H1 (cell line): Measurements from ENCODE around the gene TDRD1. TPM values are rescaled to one million over a fixed set of nuclear protein-coding genes. Genes with fewer than 3 reads are reported as not detected.

ENCODE experiments used
- CTCF ChIA-PET: fragments of 300-600 bp; sonication (Branson Sonifier 250); formaldehyde crosslinking; loops from one replicate; lab custom pipeline; 2021; ENCODE audit not compliant: partially characterized antibody; lab: Charles Lee
- POLR2A ChIA-PET: fragments of 300-600 bp; sonication (Branson Sonifier 250); formaldehyde crosslinking; loops from one replicate; lab custom pipeline; 2021; ENCODE audit warnings: inconsistent platforms; ENCODE audit not compliant: partially characterized antibody; lab: Charles Lee
- DNase-seq, 2 experiments: peaks; one replicate each; pipeline versions ENCODE4 v3.0.0 to v3.0.0-alpha.2; 2010 to 2022; ENCODE audit warnings: low spot score in 2 of 2, low read depth in 1 of 2, mixed read lengths in 1 of 2
- FAIRE-seq: peaks from 2 replicates; lab custom pipeline; 2011; peaks lifted over from hg19 to GRCh38; lab: Jason Lieb, UNC
- H2AFZ ChIP-seq: 2 replicates; pipeline ENCODE4 v1.8.1; 2012; ENCODE audit warnings: low read length, inconsistent platforms
- H2AK5ac ChIP-seq: 2 replicates; pipeline ENCODE4 v1.6.1; 2013; ENCODE audit warnings: low read depth, low read length
- H2BK120ac ChIP-seq: replicated peaks from 2 replicates; pipeline ENCODE3; 2013; ENCODE audit warnings: low read depth, low read length, inconsistent platforms
- H2BK12ac ChIP-seq: 2 replicates; pipeline ENCODE4 v1.6.1; 2013; ENCODE audit warnings: low read depth, low read length
- H2BK15ac ChIP-seq: 2 replicates; pipeline ENCODE4 v1.6.1; 2013; ENCODE audit warnings: low read length
- H2BK20ac ChIP-seq: 2 replicates; pipeline ENCODE4 v1.6.1; 2013; ENCODE audit warnings: low read length
- H2BK5ac ChIP-seq: 2 replicates; pipeline ENCODE4 v1.6.1; 2013; ENCODE audit warnings: low read depth, low read length
- H3K14ac ChIP-seq: 2 replicates; pipeline ENCODE4 v1.6.1; 2013; ENCODE audit warnings: inconsistent platforms; ENCODE audit not compliant: insufficient read length
- H3K18ac ChIP-seq: 2 replicates; pipeline ENCODE4 v1.6.1; 2013; ENCODE audit warnings: low read length; ENCODE audit errors: extremely low read depth
- H3K23ac ChIP-seq: 2 replicates; pipeline ENCODE4 v1.6.1; 2013; ENCODE audit warnings: inconsistent platforms; ENCODE audit not compliant: insufficient read length
- H3K23me2 ChIP-seq: 2 replicates; pipeline ENCODE4 v1.6.1; 2013; ENCODE audit warnings: low read depth, low read length
- H3K27ac ChIP-seq: 2 replicates; pipeline ENCODE4 v1.6.1; 2011; ENCODE audit warnings: low read depth, low read length, inconsistent platforms
- H3K27me3 ChIP-seq, 4 experiments: replicated peaks in 1 of 4; 1 replicate in 1 of 4; 2 replicates in 3 of 4; pipeline versions ENCODE4 v1.6.1 to v1.8.1; 2011 to 2013; ENCODE audit warnings: low read length in 3 of 4, mild to moderate bottlenecking in 3 of 4, inconsistent platforms in 2 of 4, mixed read lengths in 2 of 4, moderate library complexity in 1 of 4; ENCODE audit not compliant: control insufficient read depth in 3 of 4, insufficient read depth in 3 of 4; ENCODE audit errors: extremely low read depth in 1 of 4
- H3K36me3 ChIP-seq, 4 experiments: 2 replicates each; pipeline versions ENCODE4 v1.6.1 to v1.8.1; 2011 to 2013; ENCODE audit warnings: mild to moderate bottlenecking in 4 of 4, low read length in 3 of 4, moderate library complexity in 2 of 4, control low read depth in 1 of 4, inconsistent platforms in 1 of 4; ENCODE audit not compliant: insufficient read depth in 4 of 4, control insufficient read depth in 2 of 4
- H3K4ac ChIP-seq: replicated peaks from 2 replicates; pipeline ENCODE3; 2013; ENCODE audit warnings: low read length, low read depth, mixed read lengths, inconsistent platforms; ENCODE audit not compliant: insufficient read length
- H3K4me1 ChIP-seq, 4 experiments: replicated peaks in 1 of 4; 1 replicate in 1 of 4; 2 replicates in 3 of 4; pipeline versions ENCODE4 v1.6.1 to v1.8.1; 2011 to 2013; ENCODE audit warnings: low read length in 3 of 4, inconsistent platforms in 2 of 4, mixed read lengths in 1 of 4; ENCODE audit not compliant: insufficient read depth in 4 of 4, control insufficient read depth in 3 of 4
- H3K4me2 ChIP-seq, 2 experiments: 2 replicates each; pipeline versions ENCODE4 v1.6.1 to v1.8.1; 2011 to 2013; ENCODE audit warnings: low read depth in 2 of 2, low read length in 2 of 2, control low read depth in 1 of 2, inconsistent platforms in 1 of 2, mild to moderate bottlenecking in 1 of 2; ENCODE audit not compliant: insufficient read depth in 1 of 2
- H3K4me3 ChIP-seq, 4 experiments: fragments of 200-600, 300-600 bp in 1 of 4; sonication (generic), shearing (Covaris generic), sonication (Bioruptor Twin) in 1 of 4; 2 replicates each; pipeline versions ENCODE4 v1.5.1 to v1.8.1; 2011 to 2016; ENCODE audit warnings: low read length in 4 of 4, low read depth in 3 of 4, control low read depth in 2 of 4, inconsistent platforms in 2 of 4, mild to moderate bottlenecking in 2 of 4, mixed read lengths in 1 of 4, moderate library complexity in 1 of 4; ENCODE audit not compliant: insufficient read depth in 2 of 4; ENCODE audit errors: extremely low read depth in 1 of 4
- H3K56ac ChIP-seq: replicated peaks from 2 replicates; pipeline ENCODE3; 2013; ENCODE audit warnings: low read depth, mild to moderate bottlenecking, mixed read lengths, low read length, inconsistent platforms; ENCODE audit not compliant: insufficient read length
- H3K79me1 ChIP-seq: 2 replicates; pipeline ENCODE4 v1.6.1; 2013; ENCODE audit warnings: low read depth, low read length, control low read depth
- H3K79me2 ChIP-seq, 2 experiments: 2 replicates each; pipeline versions ENCODE4 v1.6.1 to v1.8.1; 2012 to 2013; ENCODE audit warnings: low read length in 2 of 2, mild to moderate bottlenecking in 2 of 2, inconsistent platforms in 1 of 2; ENCODE audit not compliant: insufficient read depth in 2 of 2, control insufficient read depth in 1 of 2
- H3K9ac ChIP-seq, 4 experiments: replicated peaks in 1 of 4; 1 replicate in 1 of 4; 2 replicates in 3 of 4; pipeline versions ENCODE4 v1.6.1 to v1.8.1; 2011 to 2013; ENCODE audit warnings: low read depth in 3 of 4, low read length in 3 of 4, control low read depth in 2 of 4, mild to moderate bottlenecking in 2 of 4, moderate library complexity in 2 of 4, inconsistent platforms in 1 of 4; ENCODE audit errors: extremely low read depth in 1 of 4
- H3K9me3 ChIP-seq, 2 experiments: 2 replicates each; pipeline versions ENCODE4 v1.6.1 to v1.8.1; 2012 to 2013; ENCODE audit warnings: mild to moderate bottlenecking in 2 of 2, moderate library complexity in 2 of 2, control low read depth in 1 of 2, inconsistent platforms in 1 of 2, low read depth in 1 of 2, low read length in 1 of 2, mixed read lengths in 1 of 2; ENCODE audit not compliant: insufficient read depth in 2 of 2
- H4K20me1 ChIP-seq, 2 experiments: replicated peaks in 1 of 2; 2 replicates each; pipeline versions ENCODE3 to v1.8.1; 2011 to 2013; ENCODE audit warnings: inconsistent platforms in 2 of 2, low read length in 2 of 2, mild to moderate bottlenecking in 1 of 2; ENCODE audit not compliant: insufficient read depth in 2 of 2, control insufficient read depth in 1 of 2
- H4K5ac ChIP-seq: 2 replicates; pipeline ENCODE4 v1.6.1; 2013; ENCODE audit warnings: low read length, low read depth, mixed read lengths, inconsistent platforms; ENCODE audit not compliant: insufficient read length
- H4K8ac ChIP-seq: 2 replicates; pipeline ENCODE4 v1.8.0; 2013; ENCODE audit warnings: mild to moderate bottlenecking, moderate library complexity, low read length, inconsistent platforms; ENCODE audit not compliant: insufficient read depth; ENCODE audit errors: extremely low read depth
- H4K91ac ChIP-seq: replicated peaks from 2 replicates; pipeline ENCODE3; 2013; ENCODE audit warnings: low read length, mixed read lengths, inconsistent platforms; ENCODE audit not compliant: insufficient read length
- ATF2 ChIP-seq: IDR thresholded peaks from 2 replicates; pipeline ENCODE4 v1.6.1; 2012; ENCODE audit warnings: low read length, inconsistent platforms
- CEBPB ChIP-seq: IDR thresholded peaks from 2 replicates; pipeline ENCODE4 v1.6.1; 2012; ENCODE audit warnings: low read depth, low read length
- EGR1 ChIP-seq: IDR thresholded peaks from 2 replicates; pipeline ENCODE4 v1.6.1; 2011; ENCODE audit warnings: low read depth, low read length, borderline replicate concordance
- KDM4A ChIP-seq: IDR thresholded peaks from one replicate; pipeline ENCODE4 v1.7.1; 2012; ENCODE audit warnings: low read depth, mild to moderate bottlenecking, moderate library complexity, low read length, inconsistent platforms; ENCODE audit not compliant: severe bottlenecking
- RXRA ChIP-seq: IDR thresholded peaks from 2 replicates; pipeline ENCODE4 v1.6.1; 2011; ENCODE audit warnings: low read depth, mild to moderate bottlenecking, low read length, moderate library complexity; ENCODE audit not compliant: insufficient read depth
- SIRT6 ChIP-seq: IDR thresholded peaks from one replicate; pipeline ENCODE4 v1.7.1; 2012; ENCODE audit warnings: low read length, inconsistent platforms
- TCF12 ChIP-seq: IDR thresholded peaks from 2 replicates; pipeline ENCODE4 v1.6.1; 2011; ENCODE audit warnings: low read depth, mild to moderate bottlenecking, low read length
- USF2 ChIP-seq: IDR thresholded peaks from 2 replicates; pipeline ENCODE4 v1.6.1; 2011; ENCODE audit warnings: low read length, improper control_type of control experiment
- WGBS, 2 experiments: shearing (Covaris generic) in 1 of 2; methylation state at CpG; one replicate each; pipeline versions ENCODE4 v1.1.6 to v1.1.7; 2013 to 2015; ENCODE audit warnings: low lambda C conversion rate in 2 of 2, mixed read lengths in 2 of 2, inconsistent platforms in 1 of 2, low coverage in 1 of 2, missing lambda C conversion rate in 1 of 2; ENCODE audit not compliant: insufficient replicate concordance in 2 of 2, insufficient coverage in 1 of 2, insufficient read length in 1 of 2; ENCODE audit errors: extremely low coverage in 1 of 2, missing lambda C conversion rate in 1 of 2; 5-methylcytosine and 5-hydroxymethylcytosine counted together
- polyA plus RNA-seq, 7 experiments: library from polyadenylated mRNA; depleted of rRNA in 3 of 7; stranded (reverse) in 5 of 7; unstranded in 2 of 7; fragments of >200 nt in 5 of 7; fragments of 200-250 nt in 2 of 7; gene quantifications; 1 replicate in 5 of 7; 2 replicates in 1 of 7; 4 replicates in 1 of 7; pipeline versions ENCODE4 v1.2.1 to v1.2.3, GENCODE V29; 2011 to 2013; ENCODE audit warnings: missing spikeins in 2 of 7, mixed read lengths in 2 of 7
- total RNA-seq: library from RNA; stranded (reverse); fragmentation: NEBNext Ultra II Directional; extraction: Animal tissue kit (Norgen Biotek cat#: 25700); gene quantifications from 2 replicates; pipeline ENCODE4 v1.2.1, GENCODE V29; 2021

The TDRD1 gene
- total and polyA plus RNA-seq, 2 of the 8 experiments (the other 6 are each of a cell fraction or from before 2014, with no cell fraction given): 0.02 to 0.71 TPM

- Histone ChIP-seq H3K79me1 (no peaks in the 10 kb centered on the region; the same call in 1 of the 2 replicates), H3K18ac (no peak overlapping the region), H3K4me3 (no peak overlapping the region), H3K4ac (no peak overlapping the region)
- TF ChIP-seq KDM4A (no peak), RXRA (no peak), SIRT6 (no peak), CEBPB (no peak), ATF2 (no peak), EGR1 (no peak), TCF12 (no peak), USF2 (no peak)
- TF ChIP-seq, all 59 proteins: peak for 0
- H3K14ac ChIP-seq: no peak overlapping the region
- H3K9ac ChIP-seq: no peak overlapping the region
- H3K23ac ChIP-seq: no peak overlapping the region
- no peaks in the 10 kb centered on the region for H3K79me2 ChIP-seq
- POLR2A ChIA-PET: no interaction called here
- CTCF ChIA-PET: interaction anchor here (1.0 kb wide), 1 partner anchor 136 kb away, joined by 3 read pairs; no protein-coding TSS in a partner anchor
- 83% methylated on average over 5 of the region's 5 CpGs; no CpG with 5 or more reads in 1 of the 2 experiments for WGBS, 2 experiments
- H3K23me2 ChIP-seq: no peaks in the 10 kb centered on the region
- H2AFZ ChIP-seq: no peak overlapping the region
- no peak overlapping the region for H3K27ac ChIP-seq
- no peak overlapping the region for H2BK15ac ChIP-seq
- H3K9me3 ChIP-seq: 0 out of 4 replicates have a peak, but pooled peaks cover 0 to 2% of the 10 kb centered on the region in 2 experiments
- no peak overlapping the region for H2AK5ac ChIP-seq
- H4K91ac ChIP-seq: no peak overlapping the region
- FAIRE-seq: no peak
- no peaks in the 10 kb centered on the region for H4K20me1 ChIP-seq
- H2BK5ac ChIP-seq: no peak overlapping the region
- no peak overlapping the region for H3K4me2 ChIP-seq
- H2BK12ac ChIP-seq: no peak overlapping the region
- H4K5ac ChIP-seq: no peak overlapping the region
- no peaks in the 10 kb centered on the region for H3K36me3 ChIP-seq
- H3K27me3 ChIP-seq: no peaks in the 10 kb centered on the region
- no peaks in the 10 kb centered on the region for H3K4me1 ChIP-seq
- H2BK120ac ChIP-seq: no peak overlapping the region
- no peak overlapping the region for H2BK20ac ChIP-seq
- H3K56ac ChIP-seq: no peak overlapping the region
- no peak overlapping the region for H4K8ac ChIP-seq
- DNase-seq: no peak
These were observed 72.9 kb downstream of the TDRD1 start for GRCh38 chr10:114252092-114252491.
